Esophagus squamous epithelium (tissue), 5 donors: ENCODE measurements around the gene OAF. TPM values are rescaled to one million over a fixed set of nuclear protein-coding genes. Genes with fewer than 3 reads are reported as not detected.
A peak's percentile ranks its signal among the peaks of the same experiment; 100 is the strongest.

Experiments used
- DNase-seq: peaks from one replicate; lab custom pipeline; 2025; lab: John Stamatoyannopoulos, UW
- H3K27ac ChIP-seq, 4 donors: fragments of 200-600 bp; sonication (generic); one replicate each; pipeline ENCODE4 v1.5.1; 2016 to 2019; ENCODE audit warnings: mild to moderate bottlenecking in 1 of 4
- H3K27me3 ChIP-seq, 4 donors: fragments of 200-600 bp; sonication (generic); 1 replicate in 3 of 4; 2 replicates in 1 of 4; pipeline versions ENCODE4 v1.5.1 to v1.6.0; 2017 to 2021; ENCODE audit warnings: antibody characterized with exemption in 1 of 4
- H3K36me3 ChIP-seq, 3 donors: fragments of 200-600 bp; sonication (generic); one replicate each; pipeline ENCODE4 v1.5.1; 2016 to 2019
- H3K4me1 ChIP-seq, 3 donors: fragments of 200-600 bp; sonication (generic); one replicate each; pipeline ENCODE4 v1.5.1; 2017 to 2019
- H3K4me3 ChIP-seq, 4 donors: fragments of 200-600 bp; sonication (generic); 1 replicate in 3 of 4; 2 replicates in 1 of 4; pipeline ENCODE4 v1.5.1; 2016 to 2019; ENCODE audit warnings: mild to moderate bottlenecking in 2 of 4, moderate library complexity in 1 of 4
- H3K9me3 ChIP-seq, 3 donors: fragments of 200-600 bp; sonication (generic); one replicate each; pipeline ENCODE4 v1.5.1; 2016 to 2019
- POLR2A ChIP-seq, 4 donors: fragments of 450-650 bp; IDR thresholded peaks; one replicate each; pipeline ENCODE4 v1.6.1; 2017; ENCODE audit warnings: antibody characterized with exemption in 4 of 4, mild to moderate bottlenecking in 4 of 4, moderate library complexity in 3 of 4
- WGBS, 2 donors: methylation state at CpG; one replicate each; pipeline ENCODE4 v1.1.5; 2018; 5-methylcytosine and 5-hydroxymethylcytosine counted together
- intact Hi-C: fragments of 100-400 bp; cut with DNase I; formaldehyde crosslinking; loops from one replicate; pipeline ENCODE4 v1.15.0; 2022
- total RNA-seq, 4 donors: library from RNA; depleted of rRNA; stranded (reverse); fragments of >200 nt; gene quantifications; one replicate each; pipeline ENCODE4 v1.1.0, GENCODE V29; 2016
- TF ChIP-seq, protein P1 (sequence below), 6 experiments: fragments of 450-650 bp in 4 of 6; fragments of 200-600 bp in 2 of 6; sonication (generic) in 2 of 6; IDR thresholded peaks; one replicate each; pipeline ENCODE4 v1.5.1; 2016 to 2019; ENCODE audit warnings: antibody characterized with exemption in 6 of 6, mild to moderate bottlenecking in 4 of 6, moderate library complexity in 4 of 6
- donor health status: DM: yes; HTN: yes; CAD: no.

OAF gene
- total RNA-seq, 4 donors from 2014 or later, result 7.4 to 49.0 (median 14.3) TPM

DNA sequence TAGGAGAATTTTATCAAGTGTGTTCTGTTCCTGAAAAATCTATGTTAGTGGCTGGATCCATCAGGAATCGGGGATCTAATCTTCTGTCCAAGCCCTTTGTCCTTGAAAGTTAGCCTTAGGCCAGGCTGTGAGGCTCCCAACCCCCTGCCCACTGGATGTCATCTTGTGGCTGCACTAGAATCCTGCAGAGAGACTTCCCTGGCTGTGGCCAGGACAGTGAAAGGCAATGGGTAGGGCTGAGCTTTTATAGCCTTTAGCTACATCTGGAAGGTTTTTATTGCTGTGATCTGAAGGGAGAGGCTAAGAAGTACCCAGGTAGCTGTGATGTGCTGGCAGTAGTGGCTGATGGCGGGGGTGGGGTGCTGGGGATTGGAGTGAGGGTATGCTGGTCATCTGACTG is 2.1 kb downstream of the OAF start:
- H3K36me3 ChIP-seq, result peaks cover 0 to 11% (median 0%) of the 10 kb centered on the region in 3 donors
- peaks cover 0 to 5% (median 0%) of the 10 kb centered on the region in 4 donors for H3K27me3 ChIP-seq
- no peak for DNase-seq
- H3K9me3 ChIP-seq, result no peaks in the 10 kb centered on the region
- no peak for TF ChIP-seq POLR2A (IDR thresholded peaks at IDR 0.05)
- TF ChIP-seq, protein P1, sequence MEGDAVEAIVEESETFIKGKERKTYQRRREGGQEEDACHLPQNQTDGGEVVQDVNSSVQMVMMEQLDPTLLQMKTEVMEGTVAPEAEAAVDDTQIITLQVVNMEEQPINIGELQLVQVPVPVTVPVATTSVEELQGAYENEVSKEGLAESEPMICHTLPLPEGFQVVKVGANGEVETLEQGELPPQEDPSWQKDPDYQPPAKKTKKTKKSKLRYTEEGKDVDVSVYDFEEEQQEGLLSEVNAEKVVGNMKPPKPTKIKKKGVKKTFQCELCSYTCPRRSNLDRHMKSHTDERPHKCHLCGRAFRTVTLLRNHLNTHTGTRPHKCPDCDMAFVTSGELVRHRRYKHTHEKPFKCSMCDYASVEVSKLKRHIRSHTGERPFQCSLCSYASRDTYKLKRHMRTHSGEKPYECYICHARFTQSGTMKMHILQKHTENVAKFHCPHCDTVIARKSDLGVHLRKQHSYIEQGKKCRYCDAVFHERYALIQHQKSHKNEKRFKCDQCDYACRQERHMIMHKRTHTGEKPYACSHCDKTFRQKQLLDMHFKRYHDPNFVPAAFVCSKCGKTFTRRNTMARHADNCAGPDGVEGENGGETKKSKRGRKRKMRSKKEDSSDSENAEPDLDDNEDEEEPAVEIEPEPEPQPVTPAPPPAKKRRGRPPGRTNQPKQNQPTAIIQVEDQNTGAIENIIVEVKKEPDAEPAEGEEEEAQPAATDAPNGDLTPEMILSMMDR (IDR thresholded peaks at IDR 0.05), result no peak
- H3K4me1 ChIP-seq, result peaks cover 35 to 95% (median 49%) of the 10 kb centered on the region in 3 donors
- intact Hi-C loops, result no loop called here
- H3K27ac ChIP-seq, result peak overlapping the region in 3 of 4 donors; percentile 80 to 90 (median 89)
- 88% methylated on average over 2 of the region's 2 CpGs; no CpG with 5 or more reads in 1 of the 2 donors for WGBS, 2 donors
- H3K4me3 ChIP-seq, result peak overlapping the region in 3 of 4 donors; percentile 64 to 92 (median 85)

DNA sequence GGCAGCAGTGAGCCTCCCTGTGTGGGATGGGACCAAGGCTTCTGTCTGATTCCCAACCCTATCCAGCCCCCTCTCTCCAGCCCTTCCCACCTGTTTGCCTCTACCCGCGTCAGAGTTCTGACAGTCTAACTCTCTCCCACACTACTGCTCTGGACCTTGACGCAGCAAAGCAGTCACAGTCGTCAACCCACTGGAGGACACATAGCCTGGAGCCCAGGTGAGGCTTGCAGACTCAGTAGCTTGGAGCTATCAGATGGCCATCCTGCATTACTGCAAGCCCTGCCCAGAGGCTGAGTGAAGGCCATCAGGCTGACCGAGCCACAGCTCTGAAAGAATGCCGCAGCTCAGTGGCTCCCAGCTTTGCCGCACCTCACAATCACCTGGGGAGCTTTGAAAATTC is 3.7 kb downstream of the OAF start:
- H3K4me1 ChIP-seq, result peaks cover 37 to 95% (median 50%) of the 10 kb centered on the region in 3 donors

DNA sequence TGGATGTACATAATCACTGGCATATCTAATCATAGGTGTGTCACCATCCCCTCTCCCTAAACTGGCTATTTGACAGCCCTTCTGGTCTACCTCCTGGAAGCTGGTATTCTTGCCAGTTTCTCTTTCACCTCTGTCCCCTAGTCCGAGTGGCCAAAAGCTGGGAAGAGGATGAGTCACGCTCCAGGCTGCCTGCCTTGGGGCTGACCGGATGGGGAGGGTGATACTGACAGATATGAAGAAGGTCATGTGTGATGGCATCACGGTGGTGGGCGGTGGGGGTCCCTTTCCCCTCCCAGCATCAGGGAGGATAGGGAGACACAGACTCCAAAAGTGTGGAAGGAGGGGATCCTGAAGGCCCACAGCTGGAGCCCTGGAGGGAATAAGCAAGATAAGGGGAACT is 4.8 kb downstream of the OAF start:
- TF ChIP-seq POLR2A (IDR thresholded peaks at IDR 0.05), result no peak
- TF ChIP-seq, protein P1 (IDR thresholded peaks at IDR 0.05), result no peak
- WGBS, 2 donors, result 60 to 61% methylated on average over 1 to 3 of the region's 5 CpGs
- peak overlapping the region; percentile 39 to 75 (median 66) for H3K27ac ChIP-seq

More for the DNA sequence above, 3.7 kb downstream of the OAF start:
- Histone ChIP-seq H3K27ac (peak overlapping the region in 2 of 4 donors; percentile 89 to 90), H3K36me3 (peaks cover 0 to 11% (median 0%) of the 10 kb centered on the region in 3 donors), H3K9me3 (no peaks in the 10 kb centered on the region), H3K27me3 (peaks cover 0 to 5% (median 0%) of the 10 kb centered on the region in 4 donors), H3K4me3 (no peak overlapping the region)
- DNase-seq, result no peak
- intact Hi-C loops, result no loop called here
- no peak for TF ChIP-seq POLR2A (IDR thresholded peaks at IDR 0.05)
- TF ChIP-seq, protein P1 (IDR thresholded peaks at IDR 0.05), result no peak
- 81 to 95% methylated on average over 3 to 4 of the region's 7 CpGs for WGBS, 2 donors

DNA sequence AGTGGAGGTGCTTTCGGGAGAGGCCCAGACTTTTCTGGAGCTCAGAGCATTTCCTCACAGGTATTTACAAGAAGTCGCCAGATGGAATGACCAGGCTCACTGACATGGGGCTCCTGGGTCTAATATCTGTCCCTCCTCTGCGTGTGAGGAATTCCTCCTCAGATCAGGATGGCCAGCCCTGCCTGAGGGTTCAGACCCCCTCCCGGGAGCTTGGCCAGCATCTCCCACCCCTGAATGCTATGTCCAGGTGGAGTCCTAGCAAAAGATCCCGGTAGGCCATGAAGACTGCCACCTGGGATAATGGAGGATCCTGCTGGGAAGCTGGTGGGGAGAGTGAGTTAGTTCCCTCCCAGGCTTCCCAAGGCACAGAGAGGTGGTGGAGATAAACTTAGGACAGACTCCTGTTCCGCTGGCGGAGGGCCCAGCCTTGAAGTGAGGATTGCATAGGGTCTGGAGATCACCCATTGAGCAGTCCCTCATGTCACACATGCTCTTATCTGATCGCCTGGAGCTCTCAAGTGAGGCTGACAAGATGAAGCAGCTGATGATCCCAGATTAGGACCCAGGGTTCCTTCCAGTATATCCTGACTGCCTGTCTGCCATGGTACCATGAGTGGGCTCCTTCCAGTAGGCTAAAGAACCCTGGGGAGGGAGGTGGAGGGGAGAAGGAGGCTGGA is 5.7 kb downstream of the OAF start:
- Histone ChIP-seq H3K9me3 (no peaks in the 10 kb centered on the region), H3K27me3 (no peaks in the 10 kb centered on the region), H3K4me1 (peaks cover 34 to 100% (median 57%) of the 10 kb centered on the region in 3 donors), H3K27ac (peak overlapping the region in 3 of 4 donors; percentile 60 to 75 (median 71)), H3K4me3 (no peak overlapping the region), H3K36me3 (peaks cover 0 to 11% (median 0%) of the 10 kb centered on the region in 3 donors)
- no peak for DNase-seq
- TF ChIP-seq, protein P1 (IDR thresholded peaks at IDR 0.05), result no peak
- TF ChIP-seq POLR2A (IDR thresholded peaks at IDR 0.05), result no peak
- 50 to 96% methylated on average over 3 to 4 of the region's 8 CpGs for WGBS, 2 donors
- intact Hi-C loops, result no loop called here

More for the DNA sequence above, 4.8 kb downstream of the OAF start:
- Histone ChIP-seq H3K4me3 (no peak overlapping the region), H3K27me3 (peaks cover 0 to 5% (median 0%) of the 10 kb centered on the region in 4 donors), H3K9me3 (no peaks in the 10 kb centered on the region), H3K4me1 (peaks cover 34 to 95% (median 52%) of the 10 kb centered on the region in 3 donors), H3K36me3 (peaks cover 0 to 11% (median 0%) of the 10 kb centered on the region in 3 donors)
- no peak for DNase-seq
- intact Hi-C loops, result no loop called here

DNA sequence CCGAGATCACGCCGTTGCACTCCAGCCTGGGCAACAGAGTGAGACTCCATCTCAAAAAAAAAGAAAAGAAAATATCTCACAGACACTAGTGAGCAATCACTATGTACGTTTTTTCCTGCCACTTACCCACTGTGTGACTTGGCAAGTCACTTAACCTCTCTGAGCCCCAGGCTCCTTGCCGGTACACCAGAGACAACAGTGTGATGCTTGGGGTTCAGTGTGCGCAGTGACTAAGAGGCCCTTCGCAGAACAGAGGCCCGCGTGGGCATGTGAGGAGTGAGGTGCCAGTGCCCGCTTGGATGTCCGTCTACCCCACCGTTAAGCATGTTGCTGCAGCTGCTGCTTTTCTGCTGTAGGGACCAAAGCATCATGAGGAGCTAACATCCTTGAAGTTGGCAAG is 6.7 kb downstream of the OAF start:
- H3K4me3 ChIP-seq, result no peak overlapping the region
- TF ChIP-seq POLR2A (IDR thresholded peaks at IDR 0.05), result no peak
- TF ChIP-seq, protein P1 (IDR thresholded peaks at IDR 0.05), result no peak
- intact Hi-C loops, result no loop called here
- H3K27me3 ChIP-seq, result no peaks in the 10 kb centered on the region
- peak overlapping the region in 3 of 4 donors; percentile 44 to 84 (median 67) for H3K27ac ChIP-seq
- 67 to 72% methylated on average over 11 to 12 of the region's 12 CpGs for WGBS, 2 donors
- H3K4me1 ChIP-seq, result peaks cover 26 to 100% (median 56%) of the 10 kb centered on the region in 3 donors
- DNase-seq, result no peak
- peaks cover 0 to 11% (median 0%) of the 10 kb centered on the region in 3 donors for H3K36me3 ChIP-seq
- no peaks in the 10 kb centered on the region for H3K9me3 ChIP-seq
